ENCODE results near the gene CLPX. TPM values are rescaled to one million over a fixed set of nuclear protein-coding genes. Genes with fewer than 3 reads are reported as not detected.
A peak's percentile ranks its signal among the peaks of the same experiment; 100 is the strongest.
"Not testable (repeated sequence)": the region's sequence is repeated elsewhere in the genome, so short reads cannot be mapped to it uniquely, and the experiment has no call there.

Gene CLPX
- polyA plus RNA-seq (ENCODE audit: insufficient read length in 10 of 10): 10 to 100 TPM; 35.5 to 46.6 (median 43.1) TPM
- long read RNA-seq, donor 1, full-length matches to known transcripts: 4 of 4 reads
- long read RNA-seq, donor 1, partial matches to known transcripts: 0 of 4 reads
- long read RNA-seq, donor 1, other reads (novel, unspliced or antisense): 0 of 4 reads
- long read RNA-seq, donor 2, full-length matches to known transcripts: 2 of 10 reads
- long read RNA-seq, donor 2, partial matches to known transcripts: 8 of 10 reads
- long read RNA-seq, donor 2, other reads (novel, unspliced or antisense): 0 of 10 reads
- long read RNA-seq, donor 3: 0 reads
- long read RNA-seq, donor 4, full-length matches to known transcripts: 1 of 1 reads
- long read RNA-seq, donor 4, partial matches to known transcripts: 0 of 1 reads
- long read RNA-seq, donor 4, other reads (novel, unspliced or antisense): 0 of 1 reads
- long read RNA-seq, donor 5, full-length matches to known transcripts: 2 of 9 reads
- long read RNA-seq, donor 5, partial matches to known transcripts: 7 of 9 reads
- long read RNA-seq, donor 5, other reads (novel, unspliced or antisense): 0 of 9 reads
- long read RNA-seq, donor 6, full-length matches to known transcripts: 2 of 2 reads
- long read RNA-seq, donor 6, partial matches to known transcripts: 0 of 2 reads
- long read RNA-seq, donor 6, other reads (novel, unspliced or antisense): 0 of 2 reads
- long read RNA-seq, donor 7, full-length matches to known transcripts: 5 of 14 reads
- long read RNA-seq, donor 7, partial matches to known transcripts: 9 of 14 reads
- long read RNA-seq, donor 7, other reads (novel, unspliced or antisense): 0 of 14 reads
- long read RNA-seq, donor 8, full-length matches to known transcripts: 1 of 6 reads
- long read RNA-seq, donor 8, partial matches to known transcripts: 5 of 6 reads
- long read RNA-seq, donor 8, other reads (novel, unspliced or antisense): 0 of 6 reads
- long read RNA-seq, donor 9: 0 reads

DNA sequence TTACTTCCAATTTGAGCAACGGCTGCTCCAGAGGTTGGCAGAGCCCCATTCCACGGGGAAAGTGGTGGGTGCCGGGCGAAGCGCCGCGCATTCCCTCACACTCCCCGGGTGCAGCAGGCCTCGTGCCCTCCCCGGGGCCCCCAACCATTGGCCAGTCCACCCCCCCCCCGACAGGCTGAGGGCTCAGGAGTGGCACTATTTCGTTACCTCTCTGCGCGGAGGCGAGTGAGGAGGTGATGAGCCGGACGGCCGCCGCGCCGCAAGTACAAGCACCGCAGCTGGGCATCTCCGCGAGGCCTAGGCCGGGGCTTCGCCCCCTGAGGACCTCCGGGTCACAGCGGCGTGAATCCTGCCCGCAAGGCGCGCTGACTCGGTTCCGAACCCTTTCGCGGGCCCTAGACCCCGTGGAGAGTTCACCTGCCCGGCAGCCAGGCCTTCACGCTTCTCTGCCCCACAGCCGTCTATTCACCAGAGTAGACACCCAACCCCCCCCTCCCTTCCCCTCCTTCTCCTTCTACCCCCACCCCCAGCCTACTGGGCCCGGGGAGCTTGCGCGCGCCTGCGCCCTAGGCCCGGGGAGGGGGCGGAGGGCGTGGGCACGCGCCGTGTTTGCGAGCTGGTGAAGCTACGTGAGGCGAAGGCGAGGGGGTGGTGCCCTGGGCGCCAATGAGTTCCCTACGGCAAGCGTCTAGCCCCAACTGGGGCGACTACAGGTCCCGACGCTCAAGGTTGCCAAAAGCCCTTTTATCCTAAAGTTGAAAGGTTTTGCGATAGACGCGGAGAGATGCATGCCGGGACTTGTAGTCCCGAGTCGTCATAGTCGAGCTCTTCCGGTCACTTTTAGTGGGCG, at the start of gene CLPX:
Gene CLPX, minus strand, starts transcription at position 475 of the 850 bp plus-strand sequence. Its CDS starts 189 bp downstream, at position 286.
- DNase-seq: peak; percentile 93 to 98 (median 96)

GRCh38 chr15:65233696-65234095, 48.6 kb upstream of the CLPX start:
- peak in 1 of 3 donors; percentile 59 for DNase-seq

- no peak for DNase-seq
These were observed 47.4 kb upstream of the CLPX start for GRCh38 chr15:65232520-65232919.

DNA sequence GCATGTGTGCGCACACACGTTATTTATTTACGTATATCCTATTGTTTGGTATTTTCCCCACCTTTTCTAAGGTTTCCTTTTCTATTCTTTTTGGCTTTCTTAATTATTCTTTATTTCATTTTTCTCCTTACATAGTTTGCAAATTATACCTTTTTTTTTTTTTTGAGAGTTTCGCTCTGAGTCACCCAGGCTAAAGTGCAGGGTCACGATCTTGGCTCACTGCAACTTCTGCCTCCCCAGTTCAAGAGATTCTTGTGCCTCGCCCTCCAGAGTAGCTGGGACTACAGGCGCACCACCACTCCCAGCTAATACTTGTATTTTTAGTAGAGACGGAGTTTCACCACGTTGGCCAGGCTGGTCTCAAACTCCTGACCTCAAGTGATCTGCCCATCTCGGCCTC, 46.2 kb upstream of the CLPX start:
- DNase-seq: no peak

- not testable (repeated sequence) for DNase-seq
These were observed 41.8 kb upstream of the CLPX start for GRCh38 chr15:65226901-65227300.

- no peak for DNase-seq
These were observed 41.1 kb upstream of the CLPX start for GRCh38 chr15:65226221-65226620.

DNA sequence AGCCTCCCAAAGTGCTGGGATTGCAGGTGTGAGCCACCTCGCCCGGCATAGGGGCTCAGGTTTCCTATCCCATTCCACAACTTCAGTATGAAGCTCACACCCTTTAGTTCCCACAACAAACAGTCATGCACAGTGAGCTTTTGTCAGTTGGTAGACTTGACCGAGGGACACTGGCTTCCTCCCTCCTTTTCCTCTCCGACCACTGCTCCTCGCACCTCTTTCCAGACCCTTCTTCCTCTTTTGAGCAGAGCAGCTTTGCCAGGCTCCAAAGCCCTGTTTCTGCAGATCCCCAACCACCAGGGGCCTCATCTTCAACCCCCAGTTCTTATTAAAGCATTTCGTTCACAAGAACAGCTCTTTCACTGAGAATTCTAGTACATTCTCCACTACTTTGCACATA, 38.9 kb upstream of the CLPX start:
- DNase-seq: no peak

DNA sequence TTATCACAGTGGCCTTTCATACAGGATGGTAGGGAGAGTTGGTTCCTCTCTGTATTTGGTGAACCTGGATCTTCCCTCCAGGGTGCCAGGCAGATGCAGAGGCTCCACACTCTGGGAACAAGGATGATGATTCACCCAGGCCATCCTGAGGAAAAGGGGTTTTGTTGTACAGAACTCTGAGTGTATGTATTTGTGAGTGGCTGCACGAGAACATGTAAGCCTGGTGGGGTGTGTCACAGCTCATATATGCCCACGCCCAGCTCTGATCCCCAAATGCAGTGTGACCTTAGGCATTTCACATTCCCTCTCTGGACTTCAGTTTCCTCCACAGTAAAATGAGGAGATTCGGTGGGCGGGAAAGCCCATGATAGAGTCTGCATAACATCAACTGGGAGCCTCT, 37.7 kb upstream of the CLPX start:
- DNase-seq: no peak

DNA sequence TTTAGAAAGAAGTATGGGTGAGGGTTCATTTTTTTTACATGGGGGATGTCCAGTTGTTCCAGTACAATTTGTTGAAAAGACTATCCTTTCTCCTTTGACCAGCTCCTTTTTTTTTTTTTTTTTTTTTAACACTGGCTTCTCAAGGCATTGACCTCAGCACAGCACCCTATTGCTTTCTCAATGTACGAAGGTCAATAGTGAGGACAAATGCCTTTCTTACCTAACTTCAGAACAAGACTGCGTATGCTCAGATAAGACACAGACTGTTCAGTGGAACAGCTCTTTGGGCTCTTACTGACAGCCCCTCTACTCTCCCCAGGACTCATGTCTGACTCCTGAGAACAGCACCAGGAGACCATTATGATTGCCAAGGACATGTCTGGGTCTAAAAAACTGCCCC, 36.6 kb upstream of the CLPX start:
- DNase-seq: no peak

DNA sequence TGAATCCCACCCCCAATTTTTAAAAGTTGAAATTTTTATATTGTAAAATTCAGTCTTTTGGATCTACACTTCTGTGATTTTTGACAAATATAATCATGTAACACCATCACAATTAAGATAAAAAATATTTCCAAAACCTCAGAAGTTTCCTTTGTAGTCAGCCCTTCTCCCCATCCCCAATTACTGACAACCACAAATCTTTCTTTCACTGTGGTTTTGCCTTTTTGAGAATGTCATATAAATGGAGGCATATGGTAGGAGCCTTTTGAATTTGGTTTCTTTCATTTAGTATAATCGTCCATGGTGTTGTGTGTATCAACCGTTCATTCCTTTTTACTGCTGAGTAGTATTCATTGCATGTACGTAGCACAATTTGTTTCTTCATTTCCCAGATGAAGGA, 34.0 kb upstream of the CLPX start:
- no peak for DNase-seq

DNA sequence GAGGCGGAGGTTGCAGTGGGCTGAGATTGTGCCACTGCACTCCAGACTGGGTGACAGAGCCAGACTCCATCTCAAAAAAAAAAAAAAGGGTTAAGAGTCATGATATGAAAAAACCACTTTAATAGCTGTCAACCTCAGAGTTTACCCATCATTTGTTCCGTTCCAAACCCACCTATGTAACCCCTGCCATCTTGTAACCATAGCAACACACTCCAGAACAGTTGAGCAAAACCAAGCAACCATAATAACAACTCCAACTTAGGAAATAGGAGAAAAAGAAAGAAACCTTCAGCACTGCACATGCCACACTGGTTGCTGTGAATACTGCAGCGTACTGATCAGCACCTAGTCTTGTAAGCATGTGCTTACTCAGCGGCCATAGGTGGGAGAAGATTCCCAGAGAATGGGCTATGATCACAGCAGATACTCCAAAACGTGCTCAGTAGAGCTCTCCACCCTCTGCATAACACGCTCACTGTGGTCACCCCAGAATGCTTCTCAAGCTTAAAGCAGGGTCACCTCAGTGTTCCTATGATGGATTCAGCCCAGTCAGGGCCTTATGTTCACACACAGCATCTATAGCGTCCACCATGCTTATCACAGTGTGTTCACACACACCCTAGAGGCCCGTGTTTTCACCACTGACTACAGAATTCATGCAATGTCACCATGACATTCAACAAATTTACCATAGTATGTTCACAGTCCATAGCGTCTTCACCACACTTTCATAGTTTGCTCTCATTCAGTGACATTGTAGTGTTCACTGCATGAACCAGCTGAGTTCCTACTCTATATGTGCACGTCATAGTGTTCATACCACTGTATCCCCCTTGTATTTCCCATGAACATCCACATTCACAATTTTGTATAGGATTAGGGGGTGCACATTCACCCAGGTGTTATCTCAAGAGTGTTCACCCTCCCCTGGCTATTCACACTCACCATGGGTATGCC, 32.7 kb upstream of the CLPX start:
- DNase-seq: no peak

DNA sequence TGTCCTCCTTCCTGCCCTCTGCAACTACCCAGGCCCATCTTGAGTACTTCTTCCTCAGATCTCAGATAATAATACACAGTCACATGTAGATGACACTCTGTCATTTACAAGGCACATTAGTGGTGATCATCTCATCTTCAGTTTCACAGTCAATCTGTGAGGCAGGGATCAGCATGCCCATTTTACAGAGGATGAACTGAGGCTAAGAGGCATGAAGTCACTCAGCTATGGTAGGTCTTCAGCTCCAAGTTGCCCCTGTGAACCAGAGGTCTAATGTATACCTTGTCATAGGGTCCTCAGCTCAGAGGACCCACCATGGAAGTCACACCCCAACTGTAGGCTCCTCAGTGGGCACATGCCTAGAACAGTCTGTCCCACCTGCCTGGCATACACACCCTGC, 30.4 kb upstream of the CLPX start:
- no peak for DNase-seq

- DNase-seq: no peak
These were observed 28.9 kb upstream of the CLPX start for GRCh38 chr15:65214010-65214409.

GRCh38 chr15:65213241-65213640, 28.1 kb upstream of the CLPX start:
- DNase-seq: no peak

GRCh38 chr15:65212097-65212496, 27.0 kb upstream of the CLPX start:
- no peak for DNase-seq

DNA sequence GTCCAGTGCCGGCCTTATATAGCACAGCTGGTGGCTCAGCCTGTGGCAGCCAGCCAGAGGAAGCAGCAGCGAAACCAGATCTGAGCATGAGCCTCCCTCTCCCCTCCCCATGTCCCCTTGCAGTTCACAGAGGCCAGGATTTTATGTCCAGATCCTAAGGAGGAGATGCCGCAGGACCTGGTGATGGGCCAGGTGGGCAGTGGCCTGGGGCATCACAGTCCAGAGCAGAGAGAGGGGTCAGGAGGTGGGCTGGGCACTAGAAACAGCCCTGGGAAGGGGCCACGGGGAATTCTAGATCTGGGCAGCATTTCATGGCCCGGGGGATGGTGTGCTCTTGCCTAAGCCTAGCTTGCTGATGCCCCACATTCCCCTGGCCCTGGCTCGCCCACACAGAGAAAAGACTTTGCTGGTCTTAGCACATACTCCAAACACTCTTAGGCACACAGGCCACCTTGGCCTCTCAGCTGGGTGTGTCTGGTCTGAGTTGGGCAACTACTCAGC, 26.4 kb upstream of the CLPX start:
- peak; percentile 76 to 93 (median 82) for DNase-seq

DNA sequence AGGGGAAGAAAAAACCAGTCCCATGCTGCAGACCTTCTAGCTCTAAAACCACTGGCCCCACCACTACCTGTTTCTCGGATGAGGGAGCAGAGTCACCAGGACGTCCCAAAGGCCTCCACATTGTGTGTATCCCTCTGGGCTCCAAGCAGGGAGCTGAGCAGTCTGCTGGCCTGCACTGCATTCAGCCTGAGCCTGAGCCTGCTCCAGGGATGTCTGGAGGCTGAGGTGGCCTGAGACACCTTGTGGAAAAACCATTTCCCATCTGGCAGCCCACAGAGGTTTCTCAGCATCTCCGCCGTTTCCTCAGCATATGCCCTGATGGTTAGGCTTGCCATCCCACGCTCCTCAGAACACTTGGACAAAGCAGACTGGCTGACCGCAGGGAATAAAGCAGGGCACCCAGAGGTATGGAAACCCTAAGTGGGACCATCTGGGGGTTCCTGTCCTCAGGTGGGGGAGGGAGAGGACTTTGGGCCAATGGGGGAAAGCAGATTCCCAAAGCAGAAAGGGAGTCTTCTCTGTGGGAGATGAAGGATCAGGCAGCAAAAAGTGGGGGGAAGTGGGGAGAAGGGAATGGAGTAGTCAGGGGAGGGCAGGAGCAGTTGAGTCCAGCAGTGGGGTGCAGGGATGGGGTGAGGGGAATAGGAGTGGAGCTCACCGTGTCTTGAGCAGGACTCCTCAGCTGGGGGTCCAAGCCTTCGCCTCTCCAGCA, 25.8 kb upstream of the CLPX start, which contains the start of gene CILP:
Gene CILP, minus strand, starts transcription at position 704 of the 712 bp plus-strand sequence. CDS start 1,718 bp downstream, outside the sequence.
- DNase-seq: peak in 2 of 3 donors; percentile 32 to 71

DNA sequence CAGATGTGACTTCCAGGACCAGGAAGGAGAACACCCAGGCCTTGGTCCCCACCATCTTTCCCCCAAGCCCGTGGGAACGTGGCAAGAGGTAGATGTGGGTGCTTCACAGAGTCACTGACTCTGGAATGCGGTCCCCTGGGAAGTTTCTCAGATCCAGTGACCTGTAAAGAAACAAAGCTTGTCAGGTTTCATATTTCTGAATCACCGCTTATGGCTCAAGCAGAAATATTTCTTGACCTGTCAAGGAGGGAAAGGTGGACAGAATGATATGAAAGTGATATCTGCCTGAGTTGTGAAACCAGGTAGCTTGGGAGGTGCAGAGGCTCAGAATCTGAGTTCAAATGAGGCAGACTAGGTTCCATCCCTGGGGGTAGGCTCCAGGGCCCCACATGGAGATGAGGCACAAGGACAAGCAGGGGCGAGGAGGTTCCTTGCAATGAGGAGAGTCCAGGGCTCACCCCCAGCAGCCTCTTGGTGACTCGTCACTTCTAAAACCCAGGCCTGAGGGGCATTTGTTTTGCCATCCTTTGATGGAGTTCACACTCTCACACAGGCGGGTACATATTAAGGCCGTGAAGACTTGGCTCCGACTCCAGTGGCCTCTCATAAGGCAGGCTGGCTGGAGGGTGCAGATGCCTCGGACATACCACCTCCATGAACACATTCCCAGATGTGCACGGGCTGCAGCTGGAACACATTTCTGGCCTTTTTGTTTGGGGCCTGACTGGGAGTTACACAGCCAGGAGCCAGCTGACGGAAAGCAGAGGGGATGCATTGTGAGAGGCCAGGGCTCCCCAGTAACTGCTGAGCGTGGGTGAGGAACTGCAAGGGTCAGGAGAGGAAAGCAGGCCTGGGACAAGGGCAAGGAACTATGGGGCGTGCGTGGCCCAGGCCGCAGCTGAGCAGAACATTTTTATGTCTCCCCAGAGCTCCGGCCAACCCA, 24.8 kb upstream of the CLPX start:
- peak in 2 of 3 donors; percentile 60 to 84 for DNase-seq

Data from muscle of back (tissue), 13 donors.